H1 (cell line): ENCODE measurements around the gene C9orf50. TPM values are rescaled to one million over a fixed set of nuclear protein-coding genes. Genes with fewer than 3 reads are reported as not detected.

Source experiments
- CTCF ChIA-PET: fragments of 300-600 bp; sonication (Branson Sonifier 250); formaldehyde crosslinking; loops from one replicate; lab custom pipeline; 2021; ENCODE audit not compliant: partially characterized antibody; lab: Charles Lee
- POLR2A ChIA-PET: fragments of 300-600 bp; sonication (Branson Sonifier 250); formaldehyde crosslinking; loops from one replicate; lab custom pipeline; 2021; ENCODE audit warnings: inconsistent platforms; ENCODE audit not compliant: partially characterized antibody; lab: Charles Lee
- DNase-seq, 2 experiments: peaks; one replicate each; pipeline versions ENCODE4 v3.0.0 to v3.0.0-alpha.2; 2010 to 2022; ENCODE audit warnings: low spot score in 2 of 2, low read depth in 1 of 2, mixed read lengths in 1 of 2
- FAIRE-seq: peaks from 2 replicates; lab custom pipeline; 2011; peaks lifted over from hg19 to GRCh38; lab: Jason Lieb, UNC
- H2AFZ ChIP-seq: 2 replicates; pipeline ENCODE4 v1.8.1; 2012; ENCODE audit warnings: low read length, inconsistent platforms
- H2AK5ac ChIP-seq: 2 replicates; pipeline ENCODE4 v1.6.1; 2013; ENCODE audit warnings: low read depth, low read length
- H2BK120ac ChIP-seq: replicated peaks from 2 replicates; pipeline ENCODE3; 2013; ENCODE audit warnings: low read depth, low read length, inconsistent platforms
- H2BK12ac ChIP-seq: 2 replicates; pipeline ENCODE4 v1.6.1; 2013; ENCODE audit warnings: low read depth, low read length
- H2BK15ac ChIP-seq: 2 replicates; pipeline ENCODE4 v1.6.1; 2013; ENCODE audit warnings: low read length
- H2BK20ac ChIP-seq: 2 replicates; pipeline ENCODE4 v1.6.1; 2013; ENCODE audit warnings: low read length
- H2BK5ac ChIP-seq: 2 replicates; pipeline ENCODE4 v1.6.1; 2013; ENCODE audit warnings: low read depth, low read length
- H3K14ac ChIP-seq: 2 replicates; pipeline ENCODE4 v1.6.1; 2013; ENCODE audit warnings: inconsistent platforms; ENCODE audit not compliant: insufficient read length
- H3K18ac ChIP-seq: 2 replicates; pipeline ENCODE4 v1.6.1; 2013; ENCODE audit warnings: low read length; ENCODE audit errors: extremely low read depth
- H3K23ac ChIP-seq: 2 replicates; pipeline ENCODE4 v1.6.1; 2013; ENCODE audit warnings: inconsistent platforms; ENCODE audit not compliant: insufficient read length
- H3K23me2 ChIP-seq: 2 replicates; pipeline ENCODE4 v1.6.1; 2013; ENCODE audit warnings: low read depth, low read length
- H3K27ac ChIP-seq: 2 replicates; pipeline ENCODE4 v1.6.1; 2011; ENCODE audit warnings: low read depth, low read length, inconsistent platforms
- H3K27me3 ChIP-seq, 4 experiments: replicated peaks in 1 of 4; 1 replicate in 1 of 4; 2 replicates in 3 of 4; pipeline versions ENCODE4 v1.6.1 to v1.8.1; 2011 to 2013; ENCODE audit warnings: low read length in 3 of 4, mild to moderate bottlenecking in 3 of 4, inconsistent platforms in 2 of 4, mixed read lengths in 2 of 4, moderate library complexity in 1 of 4; ENCODE audit not compliant: control insufficient read depth in 3 of 4, insufficient read depth in 3 of 4; ENCODE audit errors: extremely low read depth in 1 of 4
- H3K36me3 ChIP-seq, 4 experiments: 2 replicates each; pipeline versions ENCODE4 v1.6.1 to v1.8.1; 2011 to 2013; ENCODE audit warnings: mild to moderate bottlenecking in 4 of 4, low read length in 3 of 4, moderate library complexity in 2 of 4, control low read depth in 1 of 4, inconsistent platforms in 1 of 4; ENCODE audit not compliant: insufficient read depth in 4 of 4, control insufficient read depth in 2 of 4
- H3K4ac ChIP-seq: replicated peaks from 2 replicates; pipeline ENCODE3; 2013; ENCODE audit warnings: low read length, low read depth, mixed read lengths, inconsistent platforms; ENCODE audit not compliant: insufficient read length
- H3K4me1 ChIP-seq, 4 experiments: replicated peaks in 1 of 4; 1 replicate in 1 of 4; 2 replicates in 3 of 4; pipeline versions ENCODE4 v1.6.1 to v1.8.1; 2011 to 2013; ENCODE audit warnings: low read length in 3 of 4, inconsistent platforms in 2 of 4, mixed read lengths in 1 of 4; ENCODE audit not compliant: insufficient read depth in 4 of 4, control insufficient read depth in 3 of 4
- H3K4me2 ChIP-seq, 2 experiments: 2 replicates each; pipeline versions ENCODE4 v1.6.1 to v1.8.1; 2011 to 2013; ENCODE audit warnings: low read depth in 2 of 2, low read length in 2 of 2, control low read depth in 1 of 2, inconsistent platforms in 1 of 2, mild to moderate bottlenecking in 1 of 2; ENCODE audit not compliant: insufficient read depth in 1 of 2
- H3K4me3 ChIP-seq, 4 experiments: fragments of 200-600, 300-600 bp in 1 of 4; sonication (generic), shearing (Covaris generic), sonication (Bioruptor Twin) in 1 of 4; 2 replicates each; pipeline versions ENCODE4 v1.5.1 to v1.8.1; 2011 to 2016; ENCODE audit warnings: low read length in 4 of 4, low read depth in 3 of 4, control low read depth in 2 of 4, inconsistent platforms in 2 of 4, mild to moderate bottlenecking in 2 of 4, mixed read lengths in 1 of 4, moderate library complexity in 1 of 4; ENCODE audit not compliant: insufficient read depth in 2 of 4; ENCODE audit errors: extremely low read depth in 1 of 4
- H3K56ac ChIP-seq: replicated peaks from 2 replicates; pipeline ENCODE3; 2013; ENCODE audit warnings: low read depth, mild to moderate bottlenecking, mixed read lengths, low read length, inconsistent platforms; ENCODE audit not compliant: insufficient read length
- H3K79me1 ChIP-seq: 2 replicates; pipeline ENCODE4 v1.6.1; 2013; ENCODE audit warnings: low read depth, low read length, control low read depth
- H3K79me2 ChIP-seq, 2 experiments: 2 replicates each; pipeline versions ENCODE4 v1.6.1 to v1.8.1; 2012 to 2013; ENCODE audit warnings: low read length in 2 of 2, mild to moderate bottlenecking in 2 of 2, inconsistent platforms in 1 of 2; ENCODE audit not compliant: insufficient read depth in 2 of 2, control insufficient read depth in 1 of 2
- H3K9ac ChIP-seq, 4 experiments: replicated peaks in 1 of 4; 1 replicate in 1 of 4; 2 replicates in 3 of 4; pipeline versions ENCODE4 v1.6.1 to v1.8.1; 2011 to 2013; ENCODE audit warnings: low read depth in 3 of 4, low read length in 3 of 4, control low read depth in 2 of 4, mild to moderate bottlenecking in 2 of 4, moderate library complexity in 2 of 4, inconsistent platforms in 1 of 4; ENCODE audit errors: extremely low read depth in 1 of 4
- H3K9me3 ChIP-seq, 2 experiments: 2 replicates each; pipeline versions ENCODE4 v1.6.1 to v1.8.1; 2012 to 2013; ENCODE audit warnings: mild to moderate bottlenecking in 2 of 2, moderate library complexity in 2 of 2, control low read depth in 1 of 2, inconsistent platforms in 1 of 2, low read depth in 1 of 2, low read length in 1 of 2, mixed read lengths in 1 of 2; ENCODE audit not compliant: insufficient read depth in 2 of 2
- H4K20me1 ChIP-seq, 2 experiments: replicated peaks in 1 of 2; 2 replicates each; pipeline versions ENCODE3 to v1.8.1; 2011 to 2013; ENCODE audit warnings: inconsistent platforms in 2 of 2, low read length in 2 of 2, mild to moderate bottlenecking in 1 of 2; ENCODE audit not compliant: insufficient read depth in 2 of 2, control insufficient read depth in 1 of 2
- H4K5ac ChIP-seq: 2 replicates; pipeline ENCODE4 v1.6.1; 2013; ENCODE audit warnings: low read length, low read depth, mixed read lengths, inconsistent platforms; ENCODE audit not compliant: insufficient read length
- H4K8ac ChIP-seq: 2 replicates; pipeline ENCODE4 v1.8.0; 2013; ENCODE audit warnings: mild to moderate bottlenecking, moderate library complexity, low read length, inconsistent platforms; ENCODE audit not compliant: insufficient read depth; ENCODE audit errors: extremely low read depth
- H4K91ac ChIP-seq: replicated peaks from 2 replicates; pipeline ENCODE3; 2013; ENCODE audit warnings: low read length, mixed read lengths, inconsistent platforms; ENCODE audit not compliant: insufficient read length
- EGR1 ChIP-seq: IDR thresholded peaks from 2 replicates; pipeline ENCODE4 v1.6.1; 2011; ENCODE audit warnings: low read depth, low read length, borderline replicate concordance
- EP300 ChIP-seq, 2 experiments: IDR thresholded peaks; 1 replicate in 1 of 2; 2 replicates in 1 of 2; pipeline ENCODE4 v1.6.1; 2011 to 2012; ENCODE audit warnings: low read depth in 2 of 2, low read length in 2 of 2, mild to moderate bottlenecking in 2 of 2, borderline replicate concordance in 1 of 2, inconsistent platforms in 1 of 2, moderate library complexity in 1 of 2
- EZH2 ChIP-seq: fragments of 200-600 bp; sonication (generic); IDR thresholded peaks from 2 replicates; pipeline ENCODE4 v1.7.1; 2012; ENCODE audit warnings: low read depth, mild to moderate bottlenecking, moderate library complexity, low read length, inconsistent platforms; ENCODE audit not compliant: severe bottlenecking
- MAFK ChIP-seq: IDR thresholded peaks from 2 replicates; pipeline ENCODE4 v1.6.1; 2012; ENCODE audit warnings: low read depth, mild to moderate bottlenecking, improper control_type of control experiment, low read length
- RAD21 ChIP-seq, 2 experiments: IDR thresholded peaks in 1 of 2; conservative IDR thresholded peaks in 1 of 2; 2 replicates each; pipeline ENCODE4 v1.6.1; 2011; ENCODE audit warnings: low read depth in 2 of 2, low read length in 2 of 2, improper control_type of control experiment in 1 of 2, inconsistent platforms in 1 of 2, mild to moderate bottlenecking in 1 of 2, moderate library complexity in 1 of 2
- RFX5 ChIP-seq: IDR thresholded peaks from 2 replicates; pipeline ENCODE4 v1.6.1; 2011; ENCODE audit warnings: low read depth, low read length, improper control_type of control experiment, borderline replicate concordance
- SRF ChIP-seq: IDR thresholded peaks from 2 replicates; pipeline ENCODE4 v1.6.1; 2011; ENCODE audit warnings: mild to moderate bottlenecking, low read depth, low read length, moderate library complexity
- SUZ12 ChIP-seq: fragments of 200-600 bp; sonication (generic); IDR thresholded peaks from 2 replicates; pipeline ENCODE4 v1.6.1; 2012; ENCODE audit warnings: mild to moderate bottlenecking, inconsistent platforms, low read length, moderate library complexity, mixed read lengths
- TCF12 ChIP-seq: IDR thresholded peaks from 2 replicates; pipeline ENCODE4 v1.6.1; 2011; ENCODE audit warnings: low read depth, mild to moderate bottlenecking, low read length
- WGBS, 2 experiments: shearing (Covaris generic) in 1 of 2; methylation state at CpG; one replicate each; pipeline versions ENCODE4 v1.1.6 to v1.1.7; 2013 to 2015; ENCODE audit warnings: low lambda C conversion rate in 2 of 2, mixed read lengths in 2 of 2, inconsistent platforms in 1 of 2, low coverage in 1 of 2, missing lambda C conversion rate in 1 of 2; ENCODE audit not compliant: insufficient replicate concordance in 2 of 2, insufficient coverage in 1 of 2, insufficient read length in 1 of 2; ENCODE audit errors: extremely low coverage in 1 of 2, missing lambda C conversion rate in 1 of 2; 5-methylcytosine and 5-hydroxymethylcytosine counted together
- polyA plus RNA-seq, 7 experiments: library from polyadenylated mRNA; depleted of rRNA in 3 of 7; stranded (reverse) in 5 of 7; unstranded in 2 of 7; fragments of >200 nt in 5 of 7; fragments of 200-250 nt in 2 of 7; gene quantifications; 1 replicate in 5 of 7; 2 replicates in 1 of 7; 4 replicates in 1 of 7; pipeline versions ENCODE4 v1.2.1 to v1.2.3, GENCODE V29; 2011 to 2013; ENCODE audit warnings: missing spikeins in 2 of 7, mixed read lengths in 2 of 7
- total RNA-seq: library from RNA; stranded (reverse); fragmentation: NEBNext Ultra II Directional; extraction: Animal tissue kit (Norgen Biotek cat#: 25700); gene quantifications from 2 replicates; pipeline ENCODE4 v1.2.1, GENCODE V29; 2021
- TF ChIP-seq, protein P1 (sequence below), 3 experiments: IDR thresholded peaks; 1 replicate in 2 of 3; 2 replicates in 1 of 3; pipeline versions ENCODE4 v1.5.1 to v1.6.1; 2011; ENCODE audit warnings: low read length in 3 of 3, mild to moderate bottlenecking in 3 of 3, inconsistent platforms in 2 of 3, low read depth in 1 of 3, moderate library complexity in 1 of 3; ENCODE audit not compliant: insufficient read depth in 1 of 3; ENCODE audit errors: control extremely low read depth in 1 of 3

Gene C9orf50
- total and polyA plus RNA-seq, 2 of the 8 experiments (the other 6 are each of a cell fraction or from before 2014, with no cell fraction given) = not detected

DNA sequence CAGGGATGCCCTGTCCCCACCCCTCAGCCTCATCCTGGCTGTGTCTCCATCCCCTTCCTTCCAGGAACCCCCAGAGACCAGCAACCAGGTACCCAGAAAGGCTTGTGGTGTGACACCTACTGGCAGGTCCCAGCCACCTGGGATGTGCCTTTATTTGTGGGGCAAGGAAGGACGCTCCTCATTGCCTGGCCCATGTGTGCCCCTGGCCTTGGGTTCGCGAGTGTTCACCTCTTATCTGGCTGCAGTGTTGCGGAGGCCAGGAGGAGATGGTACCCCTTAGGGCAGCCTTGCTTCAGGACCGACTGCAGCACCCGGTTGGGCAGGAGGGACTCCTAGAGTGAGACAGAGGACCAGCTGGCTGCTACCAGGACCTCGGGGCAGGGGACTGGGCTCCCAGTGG, 8.8 kb downstream of the C9orf50 start:
- Histone ChIP-seq H3K4me1 (peaks cover 0 to 21% (median 10%) of the 10 kb centered on the region in 4 experiments; a peak in 6 of 7 replicates), H3K23ac (no peak overlapping the region), H3K79me1 (no peaks in the 10 kb centered on the region), H2BK15ac (peak overlapping the region; percentile 72; the same call in 1 of the 2 replicates), H3K56ac (no peak overlapping the region), H3K36me3 (no peaks in the 10 kb centered on the region), H3K4me3 (no peak overlapping the region), H3K27me3 (peaks cover 0 to 7% (median 4%) of the 10 kb centered on the region in 4 experiments; a peak in 5 of 7 replicates), H3K23me2 (peaks cover 8% of the 10 kb centered on the region; the same call in 1 of the 2 replicates), H2BK5ac (no peak overlapping the region), H4K91ac (no peak overlapping the region), H2BK12ac (peak overlapping the region; percentile 44; the same call in 1 of the 2 replicates), H2BK120ac (no peak overlapping the region), H3K4me2 (no peak overlapping the region), H2AK5ac (no peak overlapping the region), H4K8ac (no peak overlapping the region), H3K9ac (no peak overlapping the region), H3K18ac (no peak overlapping the region), H3K14ac (no peak overlapping the region), H2BK20ac (no peak overlapping the region), H3K4ac (no peak overlapping the region), H3K79me2 (no peaks in the 10 kb centered on the region), H4K20me1 (no peaks in the 10 kb centered on the region), H3K27ac (no peak overlapping the region), H4K5ac (no peak overlapping the region), H2AFZ (no peak overlapping the region), H3K9me3 (no peaks in the 10 kb centered on the region)
- FAIRE-seq (no peak), DNase-seq (no peak)
- 72% methylated on average over 7 of the region's 7 CpGs; no CpG with 5 or more reads in 1 of the 2 experiments for WGBS, 2 experiments
- ChIA-PET POLR2A (no interaction called here), CTCF (interaction anchor here (0.7 to 6.2 kb wide), 16 partner anchors 11 to 480 kb away, joined by 3 to 71 read pairs (median 4); partner anchors contain the start of genes C9orf50 and NTMT1)
- TF ChIP-seq EP300 (IDR thresholded peaks at IDR 0.05; ENCODE audit: borderline replicate concordance in 1 of 2, low read depth in 2 of 2, low read length in 2 of 2) = no peak
- TF ChIP-seq, protein P1, sequence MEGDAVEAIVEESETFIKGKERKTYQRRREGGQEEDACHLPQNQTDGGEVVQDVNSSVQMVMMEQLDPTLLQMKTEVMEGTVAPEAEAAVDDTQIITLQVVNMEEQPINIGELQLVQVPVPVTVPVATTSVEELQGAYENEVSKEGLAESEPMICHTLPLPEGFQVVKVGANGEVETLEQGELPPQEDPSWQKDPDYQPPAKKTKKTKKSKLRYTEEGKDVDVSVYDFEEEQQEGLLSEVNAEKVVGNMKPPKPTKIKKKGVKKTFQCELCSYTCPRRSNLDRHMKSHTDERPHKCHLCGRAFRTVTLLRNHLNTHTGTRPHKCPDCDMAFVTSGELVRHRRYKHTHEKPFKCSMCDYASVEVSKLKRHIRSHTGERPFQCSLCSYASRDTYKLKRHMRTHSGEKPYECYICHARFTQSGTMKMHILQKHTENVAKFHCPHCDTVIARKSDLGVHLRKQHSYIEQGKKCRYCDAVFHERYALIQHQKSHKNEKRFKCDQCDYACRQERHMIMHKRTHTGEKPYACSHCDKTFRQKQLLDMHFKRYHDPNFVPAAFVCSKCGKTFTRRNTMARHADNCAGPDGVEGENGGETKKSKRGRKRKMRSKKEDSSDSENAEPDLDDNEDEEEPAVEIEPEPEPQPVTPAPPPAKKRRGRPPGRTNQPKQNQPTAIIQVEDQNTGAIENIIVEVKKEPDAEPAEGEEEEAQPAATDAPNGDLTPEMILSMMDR (IDR thresholded peaks at IDR 0.05; ENCODE audit: control extremely low read depth in 1 of 3, insufficient read depth in 1 of 3, low read depth in 1 of 3, low read length in 3 of 3) = peak in 2 of 3 experiments; percentile 14 to 16; a peak in 2 of 4 replicates
- TF ChIP-seq RAD21 (IDR thresholded peaks at IDR 0.05 in 1 of 2, conservative IDR thresholded peaks at IDR 0.05 in 1 of 2; ENCODE audit: low read depth in 2 of 2, low read length in 2 of 2) = peak in 1 of 2 experiments; percentile 7; a peak in 1 of 4 replicates
- TF ChIP-seq MAFK = no peak
- TF ChIP-seq SUZ12 = no peak
- no peak for TF ChIP-seq EGR1
- TF ChIP-seq SRF = no peak
- no peak for TF ChIP-seq TCF12
- TF ChIP-seq RFX5 = no peak
- TF ChIP-seq EZH2 = no peak
